ENCODE data around the gene RASEF.
"Not testable (repeated sequence)": the region's sequence is repeated elsewhere in the genome, so short reads cannot be mapped to it uniquely, and the experiment has no call there.

The RASEF gene

DNA sequence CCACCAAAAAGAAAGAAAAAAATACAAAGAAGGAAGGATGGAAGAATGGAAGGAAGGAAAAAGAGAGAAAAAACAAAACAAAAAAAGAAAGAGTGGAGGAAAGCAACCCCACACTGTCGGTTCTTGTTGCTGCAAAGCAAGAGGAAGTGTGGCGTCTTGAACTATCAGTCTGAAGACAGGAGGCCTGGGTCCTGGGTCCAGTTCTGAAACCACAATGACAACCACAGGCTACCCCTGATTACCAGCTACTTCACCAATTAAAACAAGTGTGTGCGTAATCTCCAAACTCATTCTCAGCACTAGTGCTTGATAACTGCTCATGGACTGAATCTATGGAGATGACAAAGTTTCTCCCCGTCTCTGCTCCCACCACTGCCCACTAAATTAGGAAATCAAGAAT lies 93.7 kb downstream of the RASEF start:
- DNase-seq (ENCODE audit: low spot score) = no peak

DNA sequence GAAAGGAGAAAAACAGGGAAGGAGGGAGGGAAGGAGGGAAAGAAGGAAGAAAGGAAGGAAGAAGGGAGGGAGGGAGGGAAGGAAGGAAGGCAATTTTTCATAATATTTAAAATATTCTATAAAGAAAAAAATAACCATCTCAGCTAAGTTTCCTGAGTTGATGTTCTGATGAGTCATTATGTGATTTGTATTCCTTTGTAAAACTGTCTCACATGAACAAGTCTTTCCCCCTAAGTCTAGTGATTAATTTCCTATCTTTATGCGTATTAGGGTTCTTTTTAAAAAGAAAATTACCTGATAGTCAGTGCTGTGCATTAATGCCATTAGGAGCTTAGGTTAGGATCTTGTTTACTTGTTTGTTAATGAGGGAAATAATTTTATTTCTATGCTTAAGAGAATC lies 94.1 kb downstream of the RASEF start:
- no peak for DNase-seq (ENCODE audit: low spot score)

DNA sequence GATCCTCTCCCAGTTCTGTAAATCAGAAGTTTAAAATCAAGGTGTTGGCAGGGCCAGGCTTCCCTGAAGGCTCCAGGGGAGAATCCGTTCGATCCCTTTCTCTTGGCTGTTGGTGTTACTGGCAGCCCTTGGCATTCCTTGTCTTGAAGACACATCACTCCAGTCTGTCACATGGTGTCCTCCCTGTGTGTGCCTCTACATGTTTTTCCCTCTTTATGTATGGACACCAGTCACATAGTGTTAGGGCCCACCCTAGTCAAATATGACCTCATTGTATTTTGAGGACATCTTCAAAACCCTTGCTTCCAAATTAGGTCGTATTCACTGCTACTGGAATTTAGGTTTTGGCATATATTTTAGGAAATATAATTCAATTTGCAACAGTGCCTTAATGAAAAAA lies 94.6 kb downstream of the RASEF start:
- DNase-seq (ENCODE audit: low spot score) = no peak

DNA sequence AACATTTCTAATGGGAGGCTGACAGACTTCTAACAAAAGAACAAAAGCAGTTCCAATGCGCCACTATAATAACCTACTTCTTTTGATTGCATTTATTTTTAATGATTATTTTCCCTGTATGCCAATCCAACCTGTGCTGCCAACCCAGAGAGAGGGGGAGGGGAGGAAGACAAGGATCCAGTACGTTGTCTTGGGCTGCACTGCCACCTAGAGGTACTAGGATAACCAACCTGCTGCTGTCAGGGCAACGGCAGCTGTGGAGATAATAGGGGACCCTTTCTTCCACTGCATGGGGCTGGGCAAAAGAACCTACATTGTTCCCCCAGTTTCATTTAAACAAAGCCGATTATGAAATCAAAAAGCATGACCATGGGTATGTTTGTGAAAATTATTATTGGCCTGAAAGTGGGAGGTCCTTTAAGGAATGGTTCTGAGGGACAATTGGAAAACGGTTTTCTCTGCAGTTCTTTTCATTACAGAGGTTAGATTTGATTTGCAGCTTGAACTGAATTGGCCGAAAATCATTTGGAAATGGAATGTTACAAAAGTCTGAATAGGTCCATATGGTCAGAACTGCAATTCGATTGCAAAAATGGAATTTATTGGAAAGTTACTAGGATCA lies 101.3 kb downstream of the RASEF start:
- DNase-seq (ENCODE audit: low spot score) = peak; percentile 84

- DNase-seq (ENCODE audit: low spot score) = no peak
These were observed 105.2 kb downstream of the RASEF start for GRCh38 chr9:82957529-82958379.

GRCh38 chr9:82949203-82949602 lies 113.7 kb downstream of the RASEF start:
- no peak for DNase-seq (ENCODE audit: low spot score)

DNA sequence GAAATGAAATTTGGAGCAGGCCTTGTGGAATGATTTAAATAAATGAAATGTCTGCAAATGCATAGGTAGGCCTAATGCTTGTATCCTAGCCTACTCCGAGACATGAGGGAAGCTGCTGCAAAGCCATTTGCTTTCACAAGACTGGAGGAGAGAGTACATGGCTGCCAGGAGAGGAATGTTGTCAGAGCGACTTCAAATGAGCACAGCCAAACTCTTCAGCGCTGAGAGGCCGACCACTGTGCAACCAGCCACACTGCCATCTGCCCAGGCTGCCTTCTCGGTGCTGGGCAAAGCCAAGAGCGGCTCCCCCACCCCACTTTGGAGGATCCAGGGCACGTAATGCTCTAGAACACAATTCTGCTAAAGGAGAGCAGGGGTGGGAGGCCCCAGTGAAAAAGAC lies 122.6 kb downstream of the RASEF start:
- DNase-seq (ENCODE audit: low spot score) = no peak

- no peak for DNase-seq (ENCODE audit: low spot score)
These were observed 123.5 kb downstream of the RASEF start for GRCh38 chr9:82939451-82939850.

DNA sequence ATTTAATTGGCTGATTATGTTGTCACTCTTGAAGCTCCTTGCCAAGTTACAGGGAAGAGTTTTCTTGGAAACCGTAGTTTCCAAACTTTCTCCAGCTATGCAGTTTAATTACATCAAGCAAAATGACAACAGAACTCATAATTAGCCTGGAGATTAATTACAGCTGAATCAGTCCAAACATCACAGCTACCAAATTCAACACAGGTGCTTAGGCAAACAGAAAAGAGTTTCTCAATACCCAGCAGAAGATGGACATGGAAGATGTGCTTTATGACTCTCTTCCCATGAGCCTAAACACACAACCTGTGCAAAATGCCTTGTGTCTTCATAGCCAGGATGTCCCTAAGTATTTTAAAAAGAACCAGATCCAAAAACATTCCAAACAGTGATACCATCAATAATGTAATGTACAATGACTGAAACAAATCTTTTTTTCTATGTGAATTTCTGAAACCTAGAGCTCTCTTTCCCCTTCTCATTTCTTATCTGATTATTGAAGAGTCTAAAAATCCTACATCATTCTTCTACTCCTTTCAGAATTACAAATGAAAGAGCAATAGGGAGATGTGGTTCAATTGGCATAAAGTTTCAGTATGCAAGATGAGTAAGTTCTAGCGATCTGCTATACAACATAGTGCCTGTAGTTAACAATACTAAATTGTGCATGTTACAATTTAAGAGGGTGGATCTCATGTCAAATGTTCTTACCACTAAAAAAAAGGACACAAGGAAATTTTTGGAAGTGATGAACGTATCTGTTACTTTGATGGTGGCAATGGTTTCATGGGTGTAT lies 124.3 kb downstream of the RASEF start:
- DNase-seq (ENCODE audit: low spot score) = no peak

DNA sequence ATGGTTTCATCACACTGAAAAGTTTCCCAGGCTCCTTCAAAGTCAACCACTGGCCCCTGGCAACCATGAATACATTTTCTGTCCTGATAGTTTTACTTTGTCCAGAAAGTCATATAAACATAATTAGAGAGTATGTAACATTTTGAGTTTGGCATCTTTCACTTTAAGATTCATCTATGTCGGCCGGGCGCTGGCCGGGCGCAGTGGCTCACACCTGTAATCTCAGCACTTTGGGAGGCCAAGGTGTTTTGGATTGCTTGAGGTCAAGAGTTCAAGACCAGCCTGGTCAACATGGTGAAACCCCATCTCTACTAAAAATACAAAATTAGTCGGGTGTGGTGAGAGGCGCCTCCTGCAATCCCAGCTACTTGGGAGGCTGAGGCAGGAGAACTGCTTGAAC lies 126.4 kb downstream of the RASEF start:
- DNase-seq (ENCODE audit: low spot score) = not testable (repeated sequence)

- DNase-seq (ENCODE audit: low spot score) = no peak
These were observed 128.0 kb downstream of the RASEF start for GRCh38 chr9:82934949-82935348.

GRCh38 chr9:82934025-82934424 lies 128.9 kb downstream of the RASEF start:
- not testable (repeated sequence) for DNase-seq (ENCODE audit: low spot score)

GRCh38 chr9:82930116-82930515 lies 132.8 kb downstream of the RASEF start:
- DNase-seq (ENCODE audit: low spot score) = no peak

Measured in globus pallidus (tissue), 1 donor.